CD4-positive, alpha-beta memory T cell (primary cell): ENCODE measurements around the gene ATP8B2. TPM values are rescaled to one million over a fixed set of nuclear protein-coding genes. Genes with fewer than 3 reads are reported as not detected.
"Not testable (repeated sequence)": the region's sequence is repeated elsewhere in the genome, so short reads cannot be mapped to it uniquely, and the experiment has no call there.

Experiments used
- CTCF ChIA-PET: fragments of 350-600 bp; sonication (Branson Sonifier 250); formaldehyde crosslinking; loops from one replicate; lab custom pipeline; 2021; ENCODE audit warnings: inconsistent platforms; ENCODE audit not compliant: partially characterized antibody; lab: Charles Lee
- POLR2A ChIA-PET: fragments of 350-600 bp; sonication (Branson Sonifier 250); formaldehyde crosslinking; loops from one replicate; lab custom pipeline; 2021; ENCODE audit not compliant: partially characterized antibody; lab: Charles Lee
- DNase-seq, 5 donors: peaks; one replicate each; pipeline versions ENCODE4 v3.0.0 to v3.0.0-alpha.2; 2020 to 2022; ENCODE audit warnings: mixed read lengths in 1 of 5
- H3K27ac ChIP-seq: one replicate; pipeline ENCODE4 v1.7.0; 2013; ENCODE audit warnings: low read depth, low read length
- H3K27me3 ChIP-seq: 2 replicates; pipeline ENCODE4 v1.7.0; 2013; ENCODE audit warnings: mild to moderate bottlenecking, low read length, moderate library complexity; ENCODE audit not compliant: insufficient read depth
- H3K36me3 ChIP-seq: 2 replicates; pipeline ENCODE4 v1.7.0; 2013; ENCODE audit warnings: mild to moderate bottlenecking, low read length, moderate library complexity; ENCODE audit not compliant: insufficient read depth
- H3K4me1 ChIP-seq: 2 replicates; pipeline ENCODE4 v1.7.0; 2013; ENCODE audit warnings: mild to moderate bottlenecking, low read length, moderate library complexity; ENCODE audit not compliant: insufficient read depth
- H3K4me3 ChIP-seq, 2 donors: one replicate each; pipeline ENCODE4 v1.7.0; 2013; ENCODE audit warnings: low read length in 2 of 2, mild to moderate bottlenecking in 1 of 2
- H3K9me3 ChIP-seq, 2 donors: one replicate each; pipeline ENCODE4 v1.7.0; 2013; ENCODE audit warnings: low read length in 2 of 2, control low read depth in 1 of 2; ENCODE audit not compliant: control insufficient read depth in 1 of 2
- H3K27ac Mint-ChIP-seq, 7 donors: one replicate each; pipeline ENCODE4 v1.8.0; 2020 to 2021; ENCODE audit warnings: mixed read lengths in 7 of 7, mild to moderate bottlenecking in 6 of 7, inconsistent platforms in 3 of 7, moderate library complexity in 3 of 7
- H3K27me3 Mint-ChIP-seq, 2 donors: one replicate each; pipeline ENCODE4 v1.8.0; 2020 to 2021; ENCODE audit warnings: mixed read lengths in 2 of 2
- H3K36me3 Mint-ChIP-seq, 2 donors: one replicate each; pipeline ENCODE4 v1.8.0; 2020 to 2021; ENCODE audit warnings: mixed read lengths in 2 of 2, inconsistent platforms in 1 of 2, mild to moderate bottlenecking in 1 of 2
- H3K4me1 Mint-ChIP-seq, 4 donors: one replicate each; pipeline ENCODE4 v1.8.0; 2020 to 2021; ENCODE audit warnings: mixed read lengths in 4 of 4, mild to moderate bottlenecking in 1 of 4
- H3K4me3 Mint-ChIP-seq, 8 donors: one replicate each; pipeline ENCODE4 v1.8.0; 2020 to 2021; ENCODE audit warnings: mixed read lengths in 8 of 8, mild to moderate bottlenecking in 7 of 8, moderate library complexity in 6 of 8, inconsistent platforms in 3 of 8
- H3K9me3 Mint-ChIP-seq, 8 donors: one replicate each; pipeline ENCODE4 v1.8.0; 2020 to 2021; ENCODE audit warnings: mixed read lengths in 8 of 8, mild to moderate bottlenecking in 5 of 8, inconsistent platforms in 3 of 8, moderate library complexity in 1 of 8
- intact Hi-C: fragments of 100-400 bp; cut with micrococcal nuclease; formaldehyde crosslinking; loops from one replicate; pipeline ENCODE4 v1.15.1; 2023
- polyA plus RNA-seq, 2 donors: library from polyadenylated mRNA; unstranded; fragments of 300-500 nt; fragmentation: Illumina TruSeq; gene quantifications; one replicate each; pipeline ENCODE4 v1.2.3, GENCODE V29; 2021
- total RNA-seq, 2 experiments: library from RNA; stranded (reverse); gene quantifications; one replicate each; pipeline ENCODE4 v1.2.3, GENCODE V29; 2021

ATP8B2 gene
- total and polyA plus RNA-seq, 4 experiments from 2014 or later = 53.5 to 186 (median 141) TPM

- H3K27me3 Mint-ChIP-seq, H3K4me3 ChIP-seq, H3K27ac ChIP-seq, H3K36me3 ChIP-seq, H3K36me3 Mint-ChIP-seq, H3K27me3 ChIP-seq, H3K4me1 Mint-ChIP-seq, H3K4me1 ChIP-seq, DNase-seq, intact Hi-C loops, H3K4me3 Mint-ChIP-seq, H3K9me3 ChIP-seq, H3K27ac Mint-ChIP-seq: not testable (repeated sequence)
- H3K9me3 Mint-ChIP-seq = peaks cover 0 to 19% (median 5%) of the 10 kb centered on the region in 8 donors
- ChIA-PET CTCF (interaction anchor here (1.5 to 2.4 kb wide), 2 partner anchors 10 to 29 kb away, joined by 5 to 6 read pairs; no protein-coding TSS in a partner anchor), POLR2A (interaction anchor here (0.9 kb wide), 1 partner anchor 12 kb away, joined by 3 read pairs; no protein-coding TSS in a partner anchor)
Measured at GRCh38 chr1:154314226-154314625, 11.1 kb upstream of the ATP8B2 start.

- Histone ChIP-seq H3K4me1 (no peaks in the 10 kb centered on the region), H3K27ac (no peak overlapping the region), H3K4me3 (no peak overlapping the region), H3K27me3 (no peaks in the 10 kb centered on the region), H3K36me3 (no peaks in the 10 kb centered on the region), H3K9me3 (no peaks in the 10 kb centered on the region)
- Mint-ChIP-seq H3K27ac (no peak overlapping the region), H3K36me3 (no peaks in the 10 kb centered on the region), H3K4me1 (no peaks in the 10 kb centered on the region), H3K4me3 (no peak overlapping the region), H3K27me3 (no peaks in the 10 kb centered on the region), H3K9me3 (peaks cover 0 to 19% (median 5%) of the 10 kb centered on the region in 8 donors)
- intact Hi-C loops = no loop called here
- ChIA-PET POLR2A (interaction anchor here (0.9 kb wide), 1 partner anchor 44 kb away, joined by 3 read pairs; the partner anchor contains the start of gene HAX1), CTCF (no interaction called here)
- DNase-seq = no peak
Measured at GRCh38 chr1:154316704-154317103, 8.6 kb upstream of the ATP8B2 start.

GRCh38 chr1:154318386-154318785 is 6.9 kb upstream of the ATP8B2 start:
- no peak overlapping the region for H3K4me3 ChIP-seq
- H3K9me3 ChIP-seq = no peaks in the 10 kb centered on the region
- no peak overlapping the region for H3K27ac ChIP-seq
- H3K4me1 ChIP-seq = no peaks in the 10 kb centered on the region
- H3K27me3 ChIP-seq = no peaks in the 10 kb centered on the region
- intact Hi-C loops = no loop called here
- no peak for DNase-seq
- Mint-ChIP-seq H3K4me3 (no peak overlapping the region), H3K27me3 (no peaks in the 10 kb centered on the region), H3K27ac (no peak overlapping the region), H3K9me3 (peaks cover 0 to 19% (median 5%) of the 10 kb centered on the region in 8 donors), H3K36me3 (no peaks in the 10 kb centered on the region), H3K4me1 (no peaks in the 10 kb centered on the region)
- CTCF ChIA-PET = interaction anchor here (0.9 to 1.3 kb wide), 2 partner anchors 10 to 16 kb away, joined by 3 to 4 read pairs; no protein-coding TSS in a partner anchor
- POLR2A ChIA-PET = interaction anchor here (0.8 kb wide), 1 partner anchor 24 kb away, joined by 5 read pairs; no protein-coding TSS in a partner anchor
- no peaks in the 10 kb centered on the region for H3K36me3 ChIP-seq

GRCh38 chr1:154320882-154321608 is 4.3 kb upstream of the ATP8B2 start, which contains the start of gene AQP10:
TSS of gene AQP10 (plus strand) at chr1:154321093. CDS start at chr1:154321156, 63 bp downstream.
- ChIA-PET CTCF (interaction anchor here (1.0 kb wide), 1 partner anchor 14 kb away, joined by 5 read pairs; no protein-coding TSS in a partner anchor), POLR2A (interaction anchor here (0.6 to 17.5 kb wide), 2 partner anchors 16 to 23 kb away, joined by 4 to 728 read pairs; no protein-coding TSS in a partner anchor)
- Histone ChIP-seq H3K4me3 (no peak within 1 kb of the TSS), H3K9me3 (no peaks in the 10 kb centered on the region), H3K4me1 (peaks cover 7% of the 10 kb centered on the region), H3K36me3 (no peaks in the 10 kb centered on the region), H3K27me3 (no peaks in the 10 kb centered on the region), H3K27ac (no peak within 1 kb of the TSS)
- no peak within 1 kb of the TSS for H3K4me3 Mint-ChIP-seq
- H3K4me1 Mint-ChIP-seq = peaks cover 3 to 15% (median 5%) of the 10 kb centered on the region in 4 donors
- no peaks in the 10 kb centered on the region for H3K27me3 Mint-ChIP-seq
- peak within 1 kb of the TSS in 2 of 7 donors; percentile 5 to 53 for H3K27ac Mint-ChIP-seq
- intact Hi-C loops = loop anchor here (10.0 kb wide), 1 partner anchor 234 kb away; the partner anchor contains the start of gene UBE2Q1
- peaks cover 0 to 8% of the 10 kb centered on the region in 2 donors for H3K36me3 Mint-ChIP-seq
- no peak for DNase-seq
- peaks cover 0 to 19% (median 5%) of the 10 kb centered on the region in 8 donors for H3K9me3 Mint-ChIP-seq

GRCh38 chr1:154321609-154321934 is 3.8 kb upstream of the ATP8B2 start:
- H3K36me3 Mint-ChIP-seq, H3K27ac Mint-ChIP-seq, CTCF ChIA-PET, H3K27me3 Mint-ChIP-seq, DNase-seq, H3K4me3 ChIP-seq, H3K9me3 ChIP-seq, H3K4me3 Mint-ChIP-seq, H3K27ac ChIP-seq, H3K36me3 ChIP-seq, H3K27me3 ChIP-seq: not testable (repeated sequence)
- POLR2A ChIA-PET = interaction anchor here (17.5 kb wide), 1 partner anchor 23 kb away, joined by 728 read pairs; no protein-coding TSS in a partner anchor
- Mint-ChIP-seq H3K9me3 (peaks cover 0 to 16% (median 4%) of the 10 kb centered on the region in 8 donors), H3K4me1 (peaks cover 5 to 20% (median 8%) of the 10 kb centered on the region in 4 donors)
- intact Hi-C loops = loop anchor here (10.0 kb wide), 1 partner anchor 233 kb away; the partner anchor contains the start of gene UBE2Q1
- H3K4me1 ChIP-seq = peaks cover 11% of the 10 kb centered on the region

GRCh38 chr1:154323493-154323892 is 1.8 kb upstream of the ATP8B2 start:
- H3K27ac ChIP-seq = no peak overlapping the region
- intact Hi-C loops = loop anchor here (10.0 kb wide), 1 partner anchor 231 kb away; the partner anchor contains the start of gene UBE2Q1
- H3K27ac Mint-ChIP-seq = peak overlapping the region in 3 of 7 donors; percentile 42 to 86 (median 74)

More at GRCh38 chr1:154323493-154323892, 1.8 kb upstream of the ATP8B2 start:
- CTCF ChIA-PET = interaction anchor here (0.8 to 17.1 kb wide), 10 partner anchors 9 to 223 kb away, joined by 3 to 543 read pairs (median 4); partner anchors contain the start of gene IL6R
- POLR2A ChIA-PET = interaction anchor here (1.5 to 17.5 kb wide), 3 partner anchors 21 to 84 kb away, joined by 7 to 728 read pairs (median 107); partner anchors contain the start of gene IL6R
- Histone ChIP-seq H3K9me3 (no peaks in the 10 kb centered on the region), H3K4me1 (peaks cover 30% of the 10 kb centered on the region), H3K4me3 (no peak overlapping the region), H3K36me3 (no peaks in the 10 kb centered on the region), H3K27me3 (no peaks in the 10 kb centered on the region)
- Mint-ChIP-seq H3K4me1 (peaks cover 16 to 39% (median 23%) of the 10 kb centered on the region in 4 donors), H3K4me3 (peak overlapping the region in 1 of 8 donors; percentile 50), H3K36me3 (peaks cover 0 to 16% of the 10 kb centered on the region in 2 donors), H3K27me3 (no peaks in the 10 kb centered on the region), H3K9me3 (no peaks in the 10 kb centered on the region)
- DNase-seq = no peak
